Uterus (tissue), 4 donors: ENCODE measurements around the gene PRRG4. TPM values are rescaled to one million over a fixed set of nuclear protein-coding genes. Genes with fewer than 3 reads are reported as not detected.

ENCODE experiments used
- DNase-seq, 2 donors: peaks; one replicate each; pipeline ENCODE4 v3.0.0-alpha.2; 2019 to 2020
- H3K27ac ChIP-seq, 2 donors: fragments of 200-600 bp; sonication (generic); 1 replicate in 1 of 2; 2 replicates in 1 of 2; pipeline ENCODE4 v1.5.1; 2016 to 2018
- H3K27me3 ChIP-seq, 2 donors: fragments of 200-600 bp; sonication (generic); one replicate each; pipeline ENCODE4 v1.5.1; 2018 to 2019; ENCODE audit warnings: control low read depth in 1 of 2
- H3K36me3 ChIP-seq, 2 donors: fragments of 200-600 bp; sonication (generic); one replicate each; pipeline ENCODE4 v1.5.1; 2019; ENCODE audit warnings: control low read depth in 1 of 2
- H3K4me1 ChIP-seq, 2 donors: fragments of 200-600 bp; sonication (generic); one replicate each; pipeline ENCODE4 v1.5.1; 2018 to 2019; ENCODE audit warnings: control low read depth in 1 of 2
- H3K4me3 ChIP-seq, 2 donors: fragments of 200-600 bp; sonication (generic); 1 replicate in 1 of 2; 2 replicates in 1 of 2; pipeline ENCODE4 v1.5.1; 2018 to 2019; ENCODE audit warnings: mild to moderate bottlenecking in 1 of 2
- H3K9me3 ChIP-seq, 2 donors: fragments of 200-600 bp; sonication (generic); one replicate each; pipeline ENCODE4 v1.5.1; 2019; ENCODE audit warnings: control low read depth in 1 of 2
- POLR2A ChIP-seq, 2 donors: fragments of 450-650 bp; IDR thresholded peaks; one replicate each; pipeline ENCODE4 v1.6.1; 2016; ENCODE audit warnings: antibody characterized with exemption in 2 of 2, mild to moderate bottlenecking in 1 of 2, moderate library complexity in 1 of 2
- intact Hi-C: fragments of 100-400 bp; cut with DNase I; formaldehyde crosslinking; loops from one replicate; pipeline ENCODE4 v1.15.1; 2023; ENCODE audit warnings: low total_unique reads
- total RNA-seq, 4 donors: library from RNA; depleted of rRNA in 3 of 4; stranded (reverse); fragments of >200 nt in 3 of 4; gene quantifications; one replicate each; pipeline versions ENCODE4 v1.1.0 to v1.2.4, GENCODE V29; 2014 to 2023
- TF ChIP-seq, protein P1 (sequence below), 4 experiments: fragments of 200-600 bp in 2 of 4; fragments of 450-650 bp in 2 of 4; sonication (generic) in 2 of 4; IDR thresholded peaks; one replicate each; pipeline ENCODE4 v1.5.1; 2016 to 2019; ENCODE audit warnings: antibody characterized with exemption in 4 of 4, mild to moderate bottlenecking in 2 of 4, moderate library complexity in 1 of 4
- donor health status: DM: yes; HTN: yes; CAD: no.

PRRG4 gene
- total RNA-seq, 4 donors from 2014 or later, result 0.29 to 2.3 (median 1.4) TPM

DNA sequence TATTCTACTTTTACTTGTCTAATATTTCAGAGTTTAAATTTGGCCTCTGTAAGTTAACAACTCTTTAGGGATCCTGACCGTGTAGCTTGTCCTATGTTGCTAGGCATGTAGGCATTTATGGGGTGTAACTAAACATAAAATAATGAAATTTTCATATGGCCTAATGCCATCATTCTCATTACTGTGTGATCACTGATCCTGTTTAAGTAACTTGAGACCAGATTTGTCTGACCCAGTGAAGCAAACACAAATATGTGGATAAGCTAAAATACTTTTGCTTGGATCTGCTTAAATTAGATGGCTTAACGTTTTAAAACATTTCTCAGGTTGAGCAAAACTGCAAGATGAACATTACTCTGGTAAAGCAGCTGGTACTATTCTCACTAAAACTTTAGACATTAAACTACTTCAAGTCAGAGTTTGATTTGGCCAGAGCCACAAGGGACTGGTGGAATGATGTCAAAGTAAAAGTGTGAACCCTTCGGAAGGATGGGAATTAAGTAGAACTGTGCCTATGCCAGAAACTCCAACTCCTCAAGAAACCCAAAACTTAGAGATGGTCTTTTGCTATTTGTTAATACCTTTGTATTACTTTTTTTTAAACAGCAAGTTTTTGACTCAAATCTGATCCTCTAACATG lies 75.4 kb downstream of the PRRG4 start:
- Histone ChIP-seq H3K27ac (no peak overlapping the region), H3K36me3 (no peaks in the 10 kb centered on the region)
- intact Hi-C loops, result no loop called here

More for the DNA sequence above, 75.4 kb downstream of the PRRG4 start:
- Histone ChIP-seq H3K4me3 (no peak overlapping the region), H3K4me1 (no peaks in the 10 kb centered on the region), H3K9me3 (no peaks in the 10 kb centered on the region), H3K27me3 (no peaks in the 10 kb centered on the region)
- no peak for DNase-seq
- TF ChIP-seq, protein P1, sequence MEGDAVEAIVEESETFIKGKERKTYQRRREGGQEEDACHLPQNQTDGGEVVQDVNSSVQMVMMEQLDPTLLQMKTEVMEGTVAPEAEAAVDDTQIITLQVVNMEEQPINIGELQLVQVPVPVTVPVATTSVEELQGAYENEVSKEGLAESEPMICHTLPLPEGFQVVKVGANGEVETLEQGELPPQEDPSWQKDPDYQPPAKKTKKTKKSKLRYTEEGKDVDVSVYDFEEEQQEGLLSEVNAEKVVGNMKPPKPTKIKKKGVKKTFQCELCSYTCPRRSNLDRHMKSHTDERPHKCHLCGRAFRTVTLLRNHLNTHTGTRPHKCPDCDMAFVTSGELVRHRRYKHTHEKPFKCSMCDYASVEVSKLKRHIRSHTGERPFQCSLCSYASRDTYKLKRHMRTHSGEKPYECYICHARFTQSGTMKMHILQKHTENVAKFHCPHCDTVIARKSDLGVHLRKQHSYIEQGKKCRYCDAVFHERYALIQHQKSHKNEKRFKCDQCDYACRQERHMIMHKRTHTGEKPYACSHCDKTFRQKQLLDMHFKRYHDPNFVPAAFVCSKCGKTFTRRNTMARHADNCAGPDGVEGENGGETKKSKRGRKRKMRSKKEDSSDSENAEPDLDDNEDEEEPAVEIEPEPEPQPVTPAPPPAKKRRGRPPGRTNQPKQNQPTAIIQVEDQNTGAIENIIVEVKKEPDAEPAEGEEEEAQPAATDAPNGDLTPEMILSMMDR (IDR thresholded peaks at IDR 0.05), result no peak
- no peak for TF ChIP-seq POLR2A (IDR thresholded peaks at IDR 0.05)

Other genes starting within 250 kb of the PRRG4 start
- gene EIF3M, start 246.1 kb upstream of the PRRG4 start, total RNA-seq, result 100 to 1,000 TPM in 3 of 4 donors, 10 to 100 TPM in 1; 96.8 to 611 (median 225) TPM
- gene CCDC73, start 35.3 kb upstream of the PRRG4 start, total RNA-seq, result under 1 TPM in 1 of 4 donors, not detected in 3; 0.55 TPM
- gene QSER1, start 62.9 kb downstream of the PRRG4 start, total RNA-seq, result 10 to 100 TPM; 17.2 to 79.4 (median 43.8) TPM
- gene DEPDC7, start 186.0 kb downstream of the PRRG4 start, total RNA-seq, result 1 to 10 TPM in 3 of 4 donors, not detected in 1; 1.3 to 6.4 (median 1.3) TPM
- 10 to 100 TPM in 3 of 4 donors, 1 to 10 TPM in 1; 4.6 to 26.8 (median 23.3) TPM for gene TCP11L1, start 209.6 kb downstream of the PRRG4 start, total RNA-seq